ENCODE results near the gene PIK3C2G. TPM values are rescaled to one million over a fixed set of nuclear protein-coding genes. Genes with fewer than 3 reads are reported as not detected.

The PIK3C2G gene
- total RNA-seq, 1 experiment from 2014 or later = not detected

- Histone ChIP-seq H3K4ac (ENCODE audit: low read depth, low read length) (no peak overlapping the region), H2BK20ac (ENCODE audit: low read depth, low read length, poor library complexity, severe bottlenecking) (no peak overlapping the region), H4K91ac (ENCODE audit: insufficient read length, low read depth, low read length) (no peak overlapping the region), H2BK12ac (ENCODE audit: insufficient read length, low read depth, low read length) (no peak overlapping the region), H4K20me1 (ENCODE audit: control insufficient read depth, insufficient read depth, insufficient read length) (no peaks in the 10 kb centered on the region), H2AFZ (ENCODE audit: low read length) (no peak overlapping the region), H3K18ac (ENCODE audit: insufficient read length, low read depth, low read length) (no peak overlapping the region), H3T11ph (ENCODE audit: low read length) (no peak overlapping the region), H3K79me1 (ENCODE audit: insufficient read depth, low read depth, low read length, poor library complexity, severe bottlenecking) (no peaks in the 10 kb centered on the region), H3K4me1 (ENCODE audit: insufficient read depth, low read length) (no peaks in the 10 kb centered on the region), H2BK120ac (ENCODE audit: low read depth, low read length, poor library complexity, severe bottlenecking) (no peak overlapping the region), H3K79me2 (ENCODE audit: insufficient read depth, low read length) (no peaks in the 10 kb centered on the region), H3K56ac (ENCODE audit: insufficient read length, low read depth, low read length) (no peak overlapping the region), H3K27me3 (ENCODE audit: insufficient read depth, low read length) (no peaks in the 10 kb centered on the region), H3K9ac (ENCODE audit: extremely low read depth, insufficient read length, low read length) (no peak overlapping the region), H3K23me2 (ENCODE audit: insufficient read length, low read depth, low read length, poor library complexity, severe bottlenecking) (no peaks in the 10 kb centered on the region), H3K27ac (ENCODE audit: insufficient read length, low read depth, low read length) (no peak overlapping the region), H2BK5ac (ENCODE audit: insufficient read length, low read length) (no peak overlapping the region), H3K9me3 (ENCODE audit: control insufficient read depth, low read depth, low read length) (no peaks in the 10 kb centered on the region), H3K23ac (ENCODE audit: insufficient read length, low read depth, low read length) (no peak overlapping the region), H4K8ac (replicated peaks; ENCODE audit: insufficient read length, low read depth, low read length) (no peak overlapping the region), H3K4me2 (ENCODE audit: insufficient read depth, insufficient read length, low read length) (no peak overlapping the region), H2AK5ac (ENCODE audit: insufficient read length, low read length) (no peak overlapping the region), H2BK15ac (ENCODE audit: low read depth, low read length) (no peak overlapping the region), H3K14ac (ENCODE audit: insufficient read depth, low read length) (no peak overlapping the region), H4K5ac (ENCODE audit: insufficient read length, low read depth, low read length) (no peak overlapping the region)
- no CpG with 5 or more reads among the region's 2 CpGs for WGBS (ENCODE audit: extremely low coverage, insufficient read length, low lambda C conversion rate)
- TF ChIP-seq CTCF (conservative IDR thresholded peaks at IDR 0.05) = no peak
- H3K9me3 Mint-ChIP-seq = no peaks in the 10 kb centered on the region
- H3K4me3 Mint-ChIP-seq = no peak overlapping the region
- DNase-seq = no peak
- no peaks in the 10 kb centered on the region for H3K36me3 Mint-ChIP-seq (ENCODE audit: insufficient read depth in 1 of 3, low read depth in 3 of 3)
- H3K27ac Mint-ChIP-seq = no peak overlapping the region
- H3K4me1 Mint-ChIP-seq = no peaks in the 10 kb centered on the region
- H3K27me3 Mint-ChIP-seq (ENCODE audit: low read depth) = no peaks in the 10 kb centered on the region
Observed at GRCh38 chr12:18313306-18313705, 52.0 kb downstream of the PIK3C2G start.
